ENCODE measurements around the gene SEBOX.

GRCh38 chr17:28348979-28349378 is 16.0 kb downstream of the SEBOX start:
- TF ChIP-seq CTCF (IDR thresholded peaks at IDR 0.05; ENCODE audit: low read length) (no peak), EZH2 (optimal IDR thresholded peaks at IDR 0.05; ENCODE audit: low read depth, low read length) (no peak)
